Measurements from ENCODE around the gene RNU6-1.

Gene RNU6-1

DNA sequence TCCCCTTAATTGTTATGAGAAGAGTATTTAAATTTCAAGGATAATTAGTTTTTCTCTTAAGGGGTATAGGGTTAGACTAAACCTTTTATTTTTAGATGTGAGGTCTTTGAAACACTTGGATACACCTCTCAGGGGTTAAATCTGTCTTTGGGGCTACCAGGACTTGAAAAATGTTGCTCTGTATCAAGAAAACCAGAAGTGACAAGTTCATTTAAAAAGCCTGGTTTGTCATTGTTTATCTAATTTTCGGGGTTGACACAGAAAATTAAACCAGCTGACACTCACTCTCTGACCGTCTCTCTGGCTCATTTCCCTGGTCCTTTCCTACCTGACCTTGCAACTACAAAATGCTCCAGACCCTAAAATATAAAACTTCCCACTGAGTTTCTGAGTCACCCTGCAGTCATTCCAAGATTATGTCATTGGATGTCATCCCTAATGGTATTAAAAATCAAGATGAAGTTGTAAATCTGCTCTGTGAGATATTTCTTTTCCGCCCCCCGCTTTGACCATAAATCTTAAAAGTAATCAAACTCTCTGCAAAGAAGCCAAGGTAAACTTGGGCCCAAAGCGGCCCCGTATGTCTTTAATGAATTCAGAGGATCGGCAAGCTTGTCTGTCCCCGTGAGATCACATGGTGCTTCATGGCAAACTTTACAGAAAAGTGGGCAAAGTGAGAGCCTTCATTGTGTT, 47.4 kb downstream of the RNU6-1 start (continued):
- TF ChIP-seq ZNF23 (tag by site-specific recombination; IDR thresholded peaks at IDR 0.05; ENCODE audit: borderline replicate concordance) (no peak), ZFP69B (tag by site-specific recombination; IDR thresholded peaks at IDR 0.05) (peak; percentile 93), MEIS1 (CRISPR knock-in tag; IDR thresholded peaks at IDR 0.05; ENCODE audit: borderline replicate concordance) (peak; percentile 51; the same call in 1 of the 2 replicates), ZNF776 (tag by site-specific recombination; IDR thresholded peaks at IDR 0.05; ENCODE audit: borderline replicate concordance) (no peak), ZNF202 (tag by site-specific recombination; IDR thresholded peaks at IDR 0.05; ENCODE audit: borderline replicate concordance) (no peak), ZNF561 (tag by site-specific recombination; IDR thresholded peaks at IDR 0.05; ENCODE audit: borderline replicate concordance) (peak; percentile 99), KLF7 (tag by site-specific recombination; IDR thresholded peaks at IDR 0.05; ENCODE audit: borderline replicate concordance) (peak; percentile 77; the same call in 1 of the 2 replicates), ZNF169 (tag by site-specific recombination; IDR thresholded peaks at IDR 0.05) (no peak), ZNF311 (tag by site-specific recombination; IDR thresholded peaks at IDR 0.05; ENCODE audit: borderline replicate concordance) (no peak), ZNF48 (tag by site-specific recombination; IDR thresholded peaks at IDR 0.05) (no peak), KLF8 (tag by site-specific recombination; IDR thresholded peaks at IDR 0.05) (peak; percentile 97), ZNF530 (tag by site-specific recombination; IDR thresholded peaks at IDR 0.05; ENCODE audit: low read depth) (no peak), ZNF449 (tag by site-specific recombination; IDR thresholded peaks at IDR 0.05) (peak; percentile 84), OVOL3 (tag by site-specific recombination; IDR thresholded peaks at IDR 0.05) (peak; percentile 95), ZNF529 (tag by site-specific recombination; IDR thresholded peaks at IDR 0.05; ENCODE audit: insufficient replicate concordance) (peak; percentile 74), ZNF704 (tag by site-specific recombination; IDR thresholded peaks at IDR 0.05) (no peak), ZNF585B (tag by site-specific recombination; IDR thresholded peaks at IDR 0.05) (no peak), ZNF658 (tag by site-specific recombination; IDR thresholded peaks at IDR 0.05) (no peak), ZNF549 (tag by site-specific recombination; IDR thresholded peaks at IDR 0.05) (no peak), TSHZ1 (tag by site-specific recombination; IDR thresholded peaks at IDR 0.05; ENCODE audit: borderline replicate concordance) (peak; percentile 100), ZNF132 (tag by site-specific recombination; IDR thresholded peaks at IDR 0.05; ENCODE audit: borderline replicate concordance) (no peak), EGR2 (tag by site-specific recombination; IDR thresholded peaks at IDR 0.05; ENCODE audit: low read depth) (peak; percentile 52; the same call in 1 of the 2 replicates), ZNF133 (tag by site-specific recombination; IDR thresholded peaks at IDR 0.05) (no peak), ELK4 (IDR thresholded peaks at IDR 0.05; ENCODE audit: borderline replicate concordance, low read depth, low read length) (no peak), YY2 (tag by site-specific recombination; IDR thresholded peaks at IDR 0.05) (no peak), ZNF138 (tag by site-specific recombination; IDR thresholded peaks at IDR 0.05; ENCODE audit: borderline replicate concordance) (no peak), ZNF600 (tag by site-specific recombination; IDR thresholded peaks at IDR 0.05) (peak; percentile 80), ZNF664 (tag by site-specific recombination; IDR thresholded peaks at IDR 0.05) (peak; percentile 96)
- TF ChIP-seq, protein P1, sequence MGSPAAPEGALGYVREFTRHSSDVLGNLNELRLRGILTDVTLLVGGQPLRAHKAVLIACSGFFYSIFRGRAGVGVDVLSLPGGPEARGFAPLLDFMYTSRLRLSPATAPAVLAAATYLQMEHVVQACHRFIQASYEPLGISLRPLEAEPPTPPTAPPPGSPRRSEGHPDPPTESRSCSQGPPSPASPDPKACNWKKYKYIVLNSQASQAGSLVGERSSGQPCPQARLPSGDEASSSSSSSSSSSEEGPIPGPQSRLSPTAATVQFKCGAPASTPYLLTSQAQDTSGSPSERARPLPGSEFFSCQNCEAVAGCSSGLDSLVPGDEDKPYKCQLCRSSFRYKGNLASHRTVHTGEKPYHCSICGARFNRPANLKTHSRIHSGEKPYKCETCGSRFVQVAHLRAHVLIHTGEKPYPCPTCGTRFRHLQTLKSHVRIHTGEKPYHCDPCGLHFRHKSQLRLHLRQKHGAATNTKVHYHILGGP (tag by site-specific recombination; IDR thresholded peaks at IDR 0.05), result peak; percentile 85
- TF ChIP-seq, protein P2, sequence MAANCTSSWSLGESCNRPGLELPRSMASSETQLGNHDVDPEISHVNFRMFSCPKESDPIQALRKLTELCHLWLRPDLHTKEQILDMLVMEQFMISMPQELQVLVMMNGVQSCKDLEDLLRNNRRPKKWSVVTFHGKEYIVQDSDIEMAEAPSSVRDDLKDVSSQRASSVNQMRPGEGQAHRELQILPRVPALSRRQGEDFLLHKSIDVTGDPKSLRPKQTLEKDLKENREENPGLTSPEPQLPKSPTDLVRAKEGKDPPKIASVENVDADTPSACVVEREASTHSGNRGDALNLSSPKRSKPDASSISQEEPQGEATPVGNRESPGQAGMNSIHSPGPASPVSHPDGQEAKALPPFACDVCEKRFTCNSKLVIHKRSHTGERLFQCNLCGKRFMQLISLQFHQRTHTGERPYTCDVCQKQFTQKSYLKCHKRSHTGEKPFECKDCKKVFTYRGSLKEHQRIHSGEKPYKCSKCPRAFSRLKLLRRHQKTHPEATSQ (tag by site-specific recombination; IDR thresholded peaks at IDR 0.05), result peak; percentile 53; the same call in 1 of the 2 replicates

Data from HEK293 (cell line).